ENCODE data around the gene CDH24. TPM values are rescaled to one million over a fixed set of nuclear protein-coding genes. Genes with fewer than 3 reads are reported as not detected.
A peak's percentile ranks its signal among the peaks of the same experiment; 100 is the strongest.
"Not testable (repeated sequence)": the region's sequence is repeated elsewhere in the genome, so short reads cannot be mapped to it uniquely, and the experiment has no call there.

The CDH24 gene
- total RNA-seq, 1 donor from 2014 or later, result 9.4 TPM

- DNase-seq (ENCODE audit: low spot score in 2 of 2) (no peak), FAIRE-seq (no peak)
These were observed 33.5 kb downstream of the CDH24 start for GRCh38 chr14:23023795-23024152.

GRCh38 chr14:23023022-23023794, 34.1 kb downstream of the CDH24 start:
- FAIRE-seq, result no peak
- no peak for DNase-seq (ENCODE audit: low spot score in 2 of 2)

GRCh38 chr14:23021889-23022442, 35.4 kb downstream of the CDH24 start:
- FAIRE-seq (no peak), DNase-seq (ENCODE audit: low spot score in 2 of 2) (no peak)

- DNase-seq (ENCODE audit: low spot score in 2 of 2) (no peak), FAIRE-seq (no peak)
These were observed 35.9 kb downstream of the CDH24 start for GRCh38 chr14:23021434-23021833.

GRCh38 chr14:23020143-23021128, 36.9 kb downstream of the CDH24 start:
- FAIRE-seq (no peak), DNase-seq (ENCODE audit: low spot score in 2 of 2) (no peak)

- no peak for FAIRE-seq
These were observed 39.2 kb downstream of the CDH24 start for GRCh38 chr14:23018107-23018506.

GRCh38 chr14:23017091-23017490, 40.2 kb downstream of the CDH24 start:
- DNase-seq (ENCODE audit: low spot score in 2 of 2) (no peak), FAIRE-seq (no peak)

More at GRCh38 chr14:23018107-23018506, 39.2 kb downstream of the CDH24 start:
- DNase-seq (ENCODE audit: low spot score in 2 of 2), result no peak

- FAIRE-seq (no peak), DNase-seq (ENCODE audit: low spot score in 2 of 2) (no peak)
These were observed 41.7 kb downstream of the CDH24 start for GRCh38 chr14:23015618-23016017.

- not testable (repeated sequence) for DNase-seq (ENCODE audit: low spot score in 2 of 2); FAIRE-seq
These were observed 43.6 kb downstream of the CDH24 start for GRCh38 chr14:23013749-23014054.

GRCh38 chr14:23013054-23013748, 44.1 kb downstream of the CDH24 start:
- DNase-seq (ENCODE audit: low spot score in 2 of 2), result no peak
- FAIRE-seq, result no peak

GRCh38 chr14:23009939-23010726, 47.2 kb downstream of the CDH24 start, which contains the start of gene C14orf93:
TSS of gene C14orf93 (minus strand) at chr14:23010143. CDS start at chr14:22999023, 11,120 bp downstream.
- FAIRE-seq, result no peak
- DNase-seq (ENCODE audit: low spot score in 2 of 2), result peak; percentile 80 to 82

- FAIRE-seq (no peak), DNase-seq (ENCODE audit: low spot score in 2 of 2) (no peak)
These were observed 47.8 kb downstream of the CDH24 start for GRCh38 chr14:23009483-23009938.

GRCh38 chr14:23008831-23009230, 48.5 kb downstream of the CDH24 start:
- no peak for DNase-seq (ENCODE audit: low spot score in 2 of 2)
- FAIRE-seq, result no peak

- FAIRE-seq (peak; percentile 64), DNase-seq (ENCODE audit: low spot score in 2 of 2) (peak; percentile 90 to 92)
These were observed 50.5 kb downstream of the CDH24 start for GRCh38 chr14:23006544-23007419.

GRCh38 chr14:23006188-23006534, 51.2 kb downstream of the CDH24 start:
- FAIRE-seq, result no peak
- no peak for DNase-seq (ENCODE audit: low spot score in 2 of 2)

GRCh38 chr14:23005451-23006187, 51.7 kb downstream of the CDH24 start:
- no peak for FAIRE-seq
- no peak for DNase-seq (ENCODE audit: low spot score in 2 of 2)

GRCh38 chr14:23004274-23004673, 53.0 kb downstream of the CDH24 start:
- DNase-seq (ENCODE audit: low spot score in 2 of 2); FAIRE-seq: not testable (repeated sequence)

- FAIRE-seq, result no peak
- no peak for DNase-seq (ENCODE audit: low spot score in 2 of 2)
These were observed 54.7 kb downstream of the CDH24 start for GRCh38 chr14:23002592-23002991.
